Lung (tissue), 12 donors: ENCODE results near the gene MT1M. TPM values are rescaled to one million over a fixed set of nuclear protein-coding genes. Genes with fewer than 3 reads are reported as not detected.

Experiments used
- ATAC-seq: fragments of 200-7000 bp; cut with Tn5 transposase; one replicate; pipeline ENCODE4 v1.9.1; 2020; ENCODE audit warnings: moderate number of reproducible peaks; ENCODE audit not compliant: insufficient read depth, low FRiP score
- DNase-seq, 3 donors: peaks; one replicate each; pipeline ENCODE4 v3.0.0-alpha.2; 2013 to 2017
- H3K27ac ChIP-seq, 2 donors: one replicate each; pipeline ENCODE4 v1.5.1; 2013; ENCODE audit warnings: mild to moderate bottlenecking in 2 of 2, moderate library complexity in 2 of 2, control low read depth in 1 of 2, inconsistent platforms in 1 of 2, low read depth in 1 of 2, low read length in 1 of 2
- H3K27me3 ChIP-seq, 3 donors: one replicate each; pipeline ENCODE4 v1.5.1; 2013; ENCODE audit warnings: low read length in 2 of 3; ENCODE audit not compliant: control insufficient read depth in 3 of 3, insufficient read depth in 3 of 3
- H3K36me3 ChIP-seq, 4 donors: one replicate each; pipeline ENCODE4 v1.5.1; 2013; ENCODE audit warnings: low read length in 4 of 4, mild to moderate bottlenecking in 1 of 4, moderate library complexity in 1 of 4; ENCODE audit not compliant: control insufficient read depth in 4 of 4, insufficient read depth in 4 of 4
- H3K4me1 ChIP-seq, 5 donors: one replicate each; pipeline ENCODE4 v1.5.1; 2013; ENCODE audit warnings: low read length in 5 of 5, mild to moderate bottlenecking in 2 of 5, moderate library complexity in 1 of 5; ENCODE audit not compliant: control insufficient read depth in 5 of 5, insufficient read depth in 5 of 5
- H3K4me3 ChIP-seq: one replicate; pipeline ENCODE4 v1.5.1; 2013; ENCODE audit warnings: mild to moderate bottlenecking, control low read depth, moderate library complexity
- H3K9ac ChIP-seq, 2 donors: one replicate each; pipeline ENCODE4 v1.5.1; 2013; ENCODE audit warnings: low read length in 2 of 2, control low read depth in 1 of 2; ENCODE audit not compliant: insufficient read depth in 1 of 2
- H3K9me3 ChIP-seq, 4 donors: one replicate each; pipeline ENCODE4 v1.5.1; 2013; ENCODE audit warnings: low read length in 3 of 4, mild to moderate bottlenecking in 1 of 4, moderate library complexity in 1 of 4; ENCODE audit not compliant: control insufficient read depth in 4 of 4, insufficient read depth in 3 of 4
- WGBS, 2 donors: extraction: QIAGEN DNeasy Blood & Tissue Kit; methylation state at CpG; one replicate each; pipeline ENCODE4 v1.1.7; 2013; 5-methylcytosine and 5-hydroxymethylcytosine counted together
- polyA plus RNA-seq, 2 donors: library from polyadenylated mRNA; stranded (reverse); fragments of 200-250 nt; gene quantifications; one replicate each; pipeline ENCODE4 v1.2.1, GENCODE V29; 2013
- total RNA-seq, 2 donors: library from RNA; depleted of rRNA in 1 of 2; stranded (reverse); fragments of >200 nt in 1 of 2; gene quantifications; one replicate each; pipeline ENCODE4 v1.2.1, GENCODE V29; 2014 to 2021
- TF ChIP-seq, protein P1 (sequence below): IDR thresholded peaks from 2 replicates; pipeline ENCODE4 v1.5.1; 2012; ENCODE audit warnings: mild to moderate bottlenecking; ENCODE audit errors: control extremely low read depth, extremely low read depth
- donor health status: control.
- donor health status: control.
- donor health status: Bipolar disorder and iron deficiency.
- donor health status: healthy.
- donor health status: DM: yes; HTN: yes; CAD: no.

The MT1M gene
- total and polyA plus RNA-seq, 4 donors = 0.88 to 251 (median 43.5) TPM

GRCh38 chr16:56630134-56630533 is 2.3 kb upstream of the MT1M start:
- peaks cover 0 to 18% (median 0%) of the 10 kb centered on the region in 5 donors for H3K4me1 ChIP-seq
- no peaks in the 10 kb centered on the region for H3K36me3 ChIP-seq
- H3K27me3 ChIP-seq = peaks cover 0 to 58% (median 46%) of the 10 kb centered on the region in 3 donors
- DNase-seq (no peak), ATAC-seq (no peak)
- no peak overlapping the region for H3K4me3 ChIP-seq
- peaks cover 0 to 4% (median 0%) of the 10 kb centered on the region in 4 donors for H3K9me3 ChIP-seq
- H3K9ac ChIP-seq = no peak overlapping the region
- TF ChIP-seq, protein P1, sequence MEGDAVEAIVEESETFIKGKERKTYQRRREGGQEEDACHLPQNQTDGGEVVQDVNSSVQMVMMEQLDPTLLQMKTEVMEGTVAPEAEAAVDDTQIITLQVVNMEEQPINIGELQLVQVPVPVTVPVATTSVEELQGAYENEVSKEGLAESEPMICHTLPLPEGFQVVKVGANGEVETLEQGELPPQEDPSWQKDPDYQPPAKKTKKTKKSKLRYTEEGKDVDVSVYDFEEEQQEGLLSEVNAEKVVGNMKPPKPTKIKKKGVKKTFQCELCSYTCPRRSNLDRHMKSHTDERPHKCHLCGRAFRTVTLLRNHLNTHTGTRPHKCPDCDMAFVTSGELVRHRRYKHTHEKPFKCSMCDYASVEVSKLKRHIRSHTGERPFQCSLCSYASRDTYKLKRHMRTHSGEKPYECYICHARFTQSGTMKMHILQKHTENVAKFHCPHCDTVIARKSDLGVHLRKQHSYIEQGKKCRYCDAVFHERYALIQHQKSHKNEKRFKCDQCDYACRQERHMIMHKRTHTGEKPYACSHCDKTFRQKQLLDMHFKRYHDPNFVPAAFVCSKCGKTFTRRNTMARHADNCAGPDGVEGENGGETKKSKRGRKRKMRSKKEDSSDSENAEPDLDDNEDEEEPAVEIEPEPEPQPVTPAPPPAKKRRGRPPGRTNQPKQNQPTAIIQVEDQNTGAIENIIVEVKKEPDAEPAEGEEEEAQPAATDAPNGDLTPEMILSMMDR = no peak
- WGBS, 2 donors = 81% methylated on average over 3 of the region's 3 CpGs
- H3K27ac ChIP-seq = no peak overlapping the region

- Histone ChIP-seq H3K27ac (no peak overlapping the region), H3K27me3 (peaks cover 0 to 60% (median 52%) of the 10 kb centered on the region in 3 donors), H3K9ac (no peak overlapping the region), H3K4me1 (peaks cover 0 to 18% (median 0%) of the 10 kb centered on the region in 5 donors), H3K36me3 (no peaks in the 10 kb centered on the region), H3K4me3 (no peak overlapping the region), H3K9me3 (peaks cover 0 to 10% (median 0%) of the 10 kb centered on the region in 4 donors)
- ATAC-seq (no peak), DNase-seq (no peak)
- 84 to 90% methylated on average over 10 of the region's 10 CpGs for WGBS, 2 donors
- TF ChIP-seq, protein P1 = no peak
Observed at GRCh38 chr16:56631197-56631596, 1.3 kb upstream of the MT1M start.

DNA sequence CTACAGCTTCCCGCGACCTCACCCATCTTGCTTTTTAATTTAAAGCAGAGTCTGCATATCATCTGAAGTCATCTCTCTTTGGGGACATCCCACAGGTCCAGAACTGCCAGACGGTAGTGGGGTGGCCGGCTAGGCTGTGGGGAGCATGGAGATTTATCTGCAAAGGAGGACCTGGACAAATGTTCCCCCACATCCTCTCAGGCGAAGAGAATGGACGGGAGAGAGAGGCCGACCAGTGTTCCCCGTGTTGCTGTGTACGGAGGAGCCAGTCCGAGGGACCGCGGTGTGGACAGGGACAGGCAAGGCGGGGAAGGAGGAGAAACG is 665 bp upstream of the MT1M start:
- 22 to 33% methylated on average over 14 of the region's 14 CpGs for WGBS, 2 donors
- Histone ChIP-seq H3K4me3 (no peak overlapping the region), H3K4me1 (peaks cover 0 to 12% (median 0%) of the 10 kb centered on the region in 5 donors), H3K9ac (peak overlapping the region in 1 of 2 donors; percentile 28), H3K27ac (peak overlapping the region; percentile 17 to 87), H3K27me3 (peaks cover 0 to 66% (median 56%) of the 10 kb centered on the region in 3 donors), H3K36me3 (no peaks in the 10 kb centered on the region), H3K9me3 (peaks cover 0 to 10% (median 0%) of the 10 kb centered on the region in 4 donors)
- no peak for DNase-seq
- TF ChIP-seq, protein P1 = no peak
- ATAC-seq = no peak

DNA sequence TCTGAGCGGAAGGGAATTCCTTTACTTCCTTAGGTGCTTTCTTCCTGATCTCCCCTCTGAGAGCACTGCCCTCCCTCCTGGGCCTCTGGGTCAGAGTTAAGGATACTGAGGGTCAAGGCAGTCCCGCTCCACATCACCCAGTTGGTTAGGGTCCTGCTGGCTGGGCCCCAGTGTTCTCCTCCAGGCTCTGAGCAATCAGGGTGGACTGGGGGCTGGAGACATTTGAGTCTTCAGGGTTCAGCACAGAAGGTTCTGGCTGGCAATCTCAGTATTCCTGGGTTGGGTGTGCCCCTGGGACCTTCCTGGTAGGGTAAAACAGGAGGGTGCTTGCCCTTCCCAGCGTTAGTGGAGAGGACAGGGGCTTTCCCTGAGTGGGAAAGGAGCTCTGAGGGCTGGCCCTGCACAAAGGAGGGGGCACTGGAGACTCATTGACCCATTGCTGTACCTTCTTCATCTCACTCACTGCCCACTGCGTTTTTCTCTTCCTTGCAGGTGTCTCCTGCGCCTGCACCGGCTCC is 448 bp downstream of the MT1M start:
- Histone ChIP-seq H3K27me3 (peaks cover 0 to 77% (median 65%) of the 10 kb centered on the region in 3 donors), H3K36me3 (no peaks in the 10 kb centered on the region), H3K9ac (no peak overlapping the region), H3K4me3 (peak overlapping the region; percentile 37), H3K4me1 (peaks cover 0 to 12% (median 0%) of the 10 kb centered on the region in 5 donors), H3K9me3 (peaks cover 0 to 10% (median 0%) of the 10 kb centered on the region in 4 donors), H3K27ac (peak overlapping the region; percentile 17 to 87)
- DNase-seq (no peak), ATAC-seq (peak; percentile 19)
- 15 to 32% methylated on average over 6 of the region's 6 CpGs for WGBS, 2 donors
- TF ChIP-seq, protein P1 = no peak
